K562 (cell line): ENCODE results near the gene MAK. TPM values are rescaled to one million over a fixed set of nuclear protein-coding genes. Genes with fewer than 3 reads are reported as not detected.

Source experiments
- ATAC-seq: fragments of 200-7000 bp; cut with Tn5 transposase; 3 replicates; pipeline ENCODE4 v1.9.1; 2020; ENCODE audit warnings: moderate library complexity
- BruUV-seq: library from RNA; stranded (reverse); fragments of 400-500 nt; replicated peaks from 2 replicates; lab custom pipeline; 2021; lab: Mats Ljungman, UMichigan
- CTCF ChIA-PET: fragments of 300-600 bp; formaldehyde crosslinking; extraction: SDS; loops from one replicate; lab custom pipeline; 2021; ENCODE audit warnings: low intra/inter-chr PET ratio; lab: Yijun Ruan, JAX
- POLR2A ChIA-PET: fragments of 300-600, 350-650 bp; sonication (Branson Sonifier 250); formaldehyde crosslinking; extraction: SDS; loops from one replicate; lab custom pipeline; 2021; ENCODE audit warnings: antibody characterized with exemption, inconsistent platforms; lab: Yijun Ruan, JAX
- DNase-seq, 4 experiments: peaks; one replicate each; pipeline versions ENCODE4 v3.0.0 to v3.0.0-alpha.2; 2011 to 2018; ENCODE audit warnings: low spot score in 3 of 4, mixed read lengths in 3 of 4; ENCODE audit errors: extremely low read depth in 1 of 4
- FAIRE-seq: peaks from 2 replicates; lab custom pipeline; 2011; peaks lifted over from hg19 to GRCh38; lab: Jason Lieb, UNC
- H2AFZ ChIP-seq: 2 replicates; pipeline ENCODE4 v1.6.0; 2011; ENCODE audit warnings: low read depth, low read length, control low read depth, inconsistent platforms
- H3K27ac ChIP-seq: fragments of 200-600 bp; 3 replicates; pipeline ENCODE4 v1.8.0; 2011; ENCODE audit warnings: low read depth, mild to moderate bottlenecking, control low read depth, inconsistent platforms, low read length, moderate library complexity, mixed read lengths; ENCODE audit errors: extremely low read depth
- H3K27me3 ChIP-seq, 2 experiments: fragments of 300-600 bp in 1 of 2; 2 replicates in 1 of 2; 3 replicates in 1 of 2; pipeline versions ENCODE4 v1.6.0 to v1.8.0; 2011; ENCODE audit warnings: inconsistent platforms in 2 of 2, low read length in 2 of 2, mild to moderate bottlenecking in 1 of 2, mixed read lengths in 1 of 2, moderate library complexity in 1 of 2; ENCODE audit not compliant: control insufficient read depth in 2 of 2, insufficient read depth in 2 of 2
- H3K36me3 ChIP-seq: fragments of 300-600 bp; 3 replicates; pipeline ENCODE4 v1.8.0; 2011; ENCODE audit warnings: mild to moderate bottlenecking, low read length, inconsistent platforms; ENCODE audit not compliant: control insufficient read depth, insufficient read depth
- H3K4me1 ChIP-seq, 2 experiments: fragments of 200-600 bp in 1 of 2; replicated peaks in 1 of 2; 2 replicates in 1 of 2; 3 replicates in 1 of 2; pipeline versions ENCODE4 v1.5.1 to v1.8.0; 2011; ENCODE audit warnings: inconsistent platforms in 2 of 2, low read length in 2 of 2, mild to moderate bottlenecking in 1 of 2, mixed read lengths in 1 of 2, moderate library complexity in 1 of 2; ENCODE audit not compliant: control insufficient read depth in 2 of 2, insufficient read depth in 2 of 2
- H3K4me2 ChIP-seq: 2 replicates; pipeline ENCODE4 v1.6.1; 2011; ENCODE audit warnings: low read length, control low read depth, inconsistent platforms, mixed read lengths; ENCODE audit not compliant: insufficient read depth
- H3K4me3 ChIP-seq: fragments of 200-600 bp; sonication (generic), shearing (Covaris generic); 2 replicates; pipeline ENCODE4 v1.5.1; 2016; ENCODE audit warnings: control low read depth, inconsistent platforms
- H3K79me2 ChIP-seq: fragments of 200-600 bp; 3 replicates; pipeline ENCODE4 v1.8.0; 2011; ENCODE audit warnings: low read length, inconsistent platforms; ENCODE audit not compliant: control insufficient read depth, insufficient read depth
- H3K9ac ChIP-seq, 2 experiments: 2 replicates each; pipeline versions ENCODE4 v1.6.0 to v1.6.1; 2011; ENCODE audit warnings: low read depth in 2 of 2, low read length in 2 of 2, control low read depth in 1 of 2, inconsistent platforms in 1 of 2, mild to moderate bottlenecking in 1 of 2, mixed read lengths in 1 of 2; ENCODE audit not compliant: insufficient read depth in 1 of 2
- H3K9me1 ChIP-seq: one replicate; pipeline ENCODE4 v1.6.0; 2011; ENCODE audit warnings: inconsistent platforms, mild to moderate bottlenecking, low read length, moderate library complexity; ENCODE audit not compliant: control insufficient read depth, insufficient read depth
- H3K9me3 ChIP-seq: replicated peaks from 2 replicates; pipeline ENCODE4 v1.5.1; 2011; ENCODE audit warnings: low read depth, low read length, inconsistent platforms; ENCODE audit not compliant: control insufficient read depth, insufficient read depth
- H4K20me1 ChIP-seq: replicated peaks from 2 replicates; pipeline ENCODE4 v1.6.1; 2011; ENCODE audit warnings: low read length, inconsistent platforms, mixed read lengths; ENCODE audit not compliant: control insufficient read depth, insufficient read depth
- CEBPB ChIP-seq: fragments of 450-650 bp; IDR thresholded peaks from 2 replicates; pipeline ENCODE4 v1.6.1; 2016; ENCODE audit warnings: missing genetic modification characterization, missing compliant biosample characterization
- HNRNPUL1 ChIP-seq: fragments of 200-400 bp; formaldehyde crosslinking; IDR thresholded peaks from 2 replicates; pipeline ENCODE4 v1.6.1; 2017; ENCODE audit warnings: low read length
- PRPF4 ChIP-seq: fragments of 200-400 bp; formaldehyde crosslinking; IDR thresholded peaks from one replicate; pipeline ENCODE4 v1.6.1; 2017; ENCODE audit warnings: low read length, low read depth, mild to moderate bottlenecking; ENCODE audit not compliant: insufficient read depth, poor library complexity, severe bottlenecking
- ZKSCAN1 ChIP-seq: fragments of 150-350 bp; IDR thresholded peaks from 2 replicates; pipeline ENCODE4 v1.6.1; 2016; ENCODE audit warnings: low read depth, low read length
- ZNF24 ChIP-seq: fragments of 450-650 bp; IDR thresholded peaks from 2 replicates; pipeline ENCODE4 v1.6.1; 2016
- WGBS: fragments of 100-300 bp; shearing (Covaris generic); methylation state at CpG from one replicate; pipeline ENCODE4 v1.1.6; 2016; ENCODE audit warnings: low coverage, mixed read lengths; ENCODE audit not compliant: insufficient coverage; ENCODE audit errors: missing lambda C conversion rate; 5-methylcytosine and 5-hydroxymethylcytosine counted together
- in situ Hi-C: fragments of 300-500 bp; cut with MboI; formaldehyde crosslinking; loops from 4 replicates; pipeline ENCODE4 v1.15.0; 2018; ENCODE audit warnings: inconsistent platforms, mixed read lengths
- intact Hi-C: fragments of 100-400 bp; cut with micrococcal nuclease; formaldehyde crosslinking; loops from 2 replicates; pipeline ENCODE4 v1.14.2; 2022
- polyA plus RNA-seq, 8 experiments: library from polyadenylated mRNA; depleted of rRNA in 4 of 8; stranded (reverse) in 5 of 8; unstranded in 3 of 8; fragments of >200 nt; fragmentation: Nextera tagmentation in 2 of 8; fragmentation: Illumina TruSeq in 1 of 8; extraction: Ambion mirVana in 2 of 8; extraction: Trizol in 1 of 8; gene quantifications; 2 replicates each; pipeline versions ENCODE4 v1.2.1 to v1.2.3, GENCODE V29; 2011 to 2014; ENCODE audit warnings: inconsistent platforms in 1 of 8, missing spikeins in 1 of 8
- total RNA-seq, 7 experiments: library from RNA; depleted of rRNA in 6 of 7; stranded (reverse); fragments of >200 nt in 6 of 7; fragmentation: Illumina TruSeq in 2 of 7; extraction: Trizol in 2 of 7; gene quantifications; 2 replicates each; pipeline versions ENCODE4 v1.2.1 to v1.2.3, GENCODE V29; 2011 to 2021; ENCODE audit warnings: low replicate concordance in 1 of 7
- TF ChIP-seq, protein P1 (sequence below): sonication (generic); formaldehyde crosslinking; IDR thresholded peaks from 2 replicates; pipeline ENCODE4 v1.9.0; 2022; ENCODE audit warnings: mild to moderate bottlenecking, missing genetic modification reagents

The MAK gene
- total and polyA plus RNA-seq, 9 of the 15 experiments (the other 6 are each of a cell fraction or from before 2014, with no cell fraction given) = 0.25 to 1.1 (median 0.53) TPM

DNA sequence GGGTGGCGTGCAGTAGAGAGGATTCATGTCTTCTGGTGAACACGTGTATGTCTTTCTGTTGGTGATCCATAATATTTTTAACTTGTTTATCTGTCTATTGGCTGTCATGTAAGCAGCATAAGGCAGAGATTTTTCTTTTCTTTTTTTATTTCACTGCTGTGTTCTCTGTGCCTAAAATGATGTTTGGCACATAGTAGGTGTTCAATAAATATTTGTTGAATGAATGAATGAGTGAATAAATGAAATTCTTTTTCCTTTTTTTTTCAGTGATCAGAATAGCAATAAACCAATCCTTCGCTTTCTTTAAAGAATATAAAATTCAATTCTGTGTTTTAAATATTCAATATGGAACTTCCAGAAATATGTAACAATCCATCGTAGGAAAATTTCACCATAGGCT lies 30.0 kb downstream of the MAK start:
- 87% methylated on average over 4 of the region's 4 CpGs for WGBS
- Histone ChIP-seq H3K9ac (no peak overlapping the region), H2AFZ (no peak overlapping the region), H3K4me2 (no peak overlapping the region), H3K36me3 (no peaks in the 10 kb centered on the region), H3K27me3 (no peaks in the 10 kb centered on the region), H4K20me1 (no peaks in the 10 kb centered on the region), H3K9me3 (no peaks in the 10 kb centered on the region), H3K4me1 (no peaks in the 10 kb centered on the region; a peak in 1 of 5 replicates), H3K4me3 (no peak overlapping the region), H3K27ac (no peak overlapping the region), H3K79me2 (no peaks in the 10 kb centered on the region), H3K9me1 (no peaks in the 10 kb centered on the region)
- no TSS peak for BruUV-seq
- FAIRE-seq (no peak), DNase-seq (no peak), ATAC-seq (no peak)
- POLR2A ChIA-PET = no interaction called here
- CTCF ChIA-PET = interaction anchor here (0.6 kb wide), 1 partner anchor 16 kb away, joined by 3 read pairs; no protein-coding TSS in a partner anchor
- intact Hi-C loops (no loop called here), in situ Hi-C loops (no loop called here)
- TF ChIP-seq PRPF4 (no peak), ZNF24 (peak; percentile 89), HNRNPUL1 (no peak), ZKSCAN1 (peak; percentile 78), CEBPB (no peak)
- TF ChIP-seq, protein P1, sequence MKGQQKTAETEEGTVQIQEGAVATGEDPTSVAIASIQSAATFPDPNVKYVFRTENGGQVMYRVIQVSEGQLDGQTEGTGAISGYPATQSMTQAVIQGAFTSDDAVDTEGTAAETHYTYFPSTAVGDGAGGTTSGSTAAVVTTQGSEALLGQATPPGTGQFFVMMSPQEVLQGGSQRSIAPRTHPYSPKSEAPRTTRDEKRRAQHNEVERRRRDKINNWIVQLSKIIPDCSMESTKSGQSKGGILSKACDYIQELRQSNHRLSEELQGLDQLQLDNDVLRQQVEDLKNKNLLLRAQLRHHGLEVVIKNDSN (CRISPR knock-in tag) = no peak
